ENCODE data around the gene TRIOBP. TPM values are rescaled to one million over a fixed set of nuclear protein-coding genes. Genes with fewer than 3 reads are reported as not detected.
A peak's percentile ranks its signal among the peaks of the same experiment; 100 is the strongest.

The TRIOBP gene
- total and polyA plus RNA-seq, 2 of the 4 experiments (the other 2 are of a cell fraction): 46.4 to 69.8 TPM

DNA sequence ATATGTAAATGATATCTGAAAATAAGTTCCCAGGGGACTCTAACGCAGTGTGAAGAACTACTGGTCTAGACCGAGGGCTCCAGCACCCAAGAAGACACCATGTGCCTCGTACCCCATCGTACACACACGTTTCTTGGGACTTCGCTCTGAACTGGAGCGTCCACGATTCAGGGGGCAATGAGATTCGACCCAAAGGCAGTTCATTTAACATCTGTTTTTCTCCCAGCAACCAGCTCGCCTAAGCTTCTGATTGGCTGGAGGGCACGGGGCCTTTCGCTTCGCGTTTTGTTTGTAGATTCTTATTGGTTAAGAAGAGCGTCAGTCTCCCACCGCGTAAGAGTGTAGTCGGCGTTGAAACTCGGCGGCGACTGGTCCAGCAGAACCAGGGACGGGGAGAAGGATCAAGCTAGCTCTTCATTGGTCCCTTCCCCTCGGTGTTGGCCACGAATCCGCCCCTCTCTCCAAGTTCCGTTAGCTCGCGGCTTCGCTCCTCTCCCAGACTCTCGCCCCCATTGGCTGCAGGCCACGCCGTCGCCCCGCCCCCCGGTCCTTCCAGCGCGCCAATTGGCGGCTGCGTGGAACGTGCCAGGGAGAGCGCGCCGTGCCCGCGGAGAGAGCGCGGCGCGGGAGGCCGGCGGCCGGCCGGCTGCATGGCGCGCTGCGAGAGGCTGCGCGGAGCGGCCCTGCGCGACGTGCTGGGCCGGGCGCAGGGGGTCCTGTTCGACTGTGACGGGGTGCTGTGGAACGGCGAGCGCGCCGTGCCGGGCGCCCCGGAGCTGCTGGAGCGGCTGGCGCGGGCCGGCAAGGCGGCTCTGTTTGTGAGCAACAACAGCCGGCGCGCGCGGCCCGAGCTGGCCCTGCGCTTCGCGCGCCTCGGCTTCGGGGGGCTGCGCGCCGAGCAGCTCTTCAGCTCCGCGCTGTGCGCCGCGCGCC lies 38.4 kb upstream of the TRIOBP start, which contains the start of gene PDXP (continued):
- TF ChIP-seq, protein P1, sequence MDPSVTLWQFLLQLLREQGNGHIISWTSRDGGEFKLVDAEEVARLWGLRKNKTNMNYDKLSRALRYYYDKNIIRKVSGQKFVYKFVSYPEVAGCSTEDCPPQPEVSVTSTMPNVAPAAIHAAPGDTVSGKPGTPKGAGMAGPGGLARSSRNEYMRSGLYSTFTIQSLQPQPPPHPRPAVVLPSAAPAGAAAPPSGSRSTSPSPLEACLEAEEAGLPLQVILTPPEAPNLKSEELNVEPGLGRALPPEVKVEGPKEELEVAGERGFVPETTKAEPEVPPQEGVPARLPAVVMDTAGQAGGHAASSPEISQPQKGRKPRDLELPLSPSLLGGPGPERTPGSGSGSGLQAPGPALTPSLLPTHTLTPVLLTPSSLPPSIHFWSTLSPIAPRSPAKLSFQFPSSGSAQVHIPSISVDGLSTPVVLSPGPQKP (IDR thresholded peaks at IDR 0.05; ENCODE audit: borderline replicate concordance, low read depth, low read length): no peak
- TF ChIP-seq BHLHE40 (IDR thresholded peaks at IDR 0.05; ENCODE audit: low read depth, low read length) (peak; percentile 94), MXI1 (IDR thresholded peaks at IDR 0.05; ENCODE audit: borderline replicate concordance, low read depth, low read length) (peak; percentile 63; the same call in 1 of the 2 replicates), CHD1 (IDR thresholded peaks at IDR 0.05; ENCODE audit: low read depth, low read length) (no peak)
- TF ChIP-seq, protein P2, sequence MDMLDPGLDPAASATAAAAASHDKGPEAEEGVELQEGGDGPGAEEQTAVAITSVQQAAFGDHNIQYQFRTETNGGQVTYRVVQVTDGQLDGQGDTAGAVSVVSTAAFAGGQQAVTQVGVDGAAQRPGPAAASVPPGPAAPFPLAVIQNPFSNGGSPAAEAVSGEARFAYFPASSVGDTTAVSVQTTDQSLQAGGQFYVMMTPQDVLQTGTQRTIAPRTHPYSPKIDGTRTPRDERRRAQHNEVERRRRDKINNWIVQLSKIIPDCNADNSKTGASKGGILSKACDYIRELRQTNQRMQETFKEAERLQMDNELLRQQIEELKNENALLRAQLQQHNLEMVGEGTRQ (IDR thresholded peaks at IDR 0.05; ENCODE audit: low read depth, low read length): no peak; the same call in 1 of the 2 replicates

Measured in IMR-90 (cell line).